ENCODE data around the gene FZD4.
"Not testable (repeated sequence)": the region's sequence is repeated elsewhere in the genome, so short reads cannot be mapped to it uniquely, and the experiment has no call there.

FZD4 gene

DNA sequence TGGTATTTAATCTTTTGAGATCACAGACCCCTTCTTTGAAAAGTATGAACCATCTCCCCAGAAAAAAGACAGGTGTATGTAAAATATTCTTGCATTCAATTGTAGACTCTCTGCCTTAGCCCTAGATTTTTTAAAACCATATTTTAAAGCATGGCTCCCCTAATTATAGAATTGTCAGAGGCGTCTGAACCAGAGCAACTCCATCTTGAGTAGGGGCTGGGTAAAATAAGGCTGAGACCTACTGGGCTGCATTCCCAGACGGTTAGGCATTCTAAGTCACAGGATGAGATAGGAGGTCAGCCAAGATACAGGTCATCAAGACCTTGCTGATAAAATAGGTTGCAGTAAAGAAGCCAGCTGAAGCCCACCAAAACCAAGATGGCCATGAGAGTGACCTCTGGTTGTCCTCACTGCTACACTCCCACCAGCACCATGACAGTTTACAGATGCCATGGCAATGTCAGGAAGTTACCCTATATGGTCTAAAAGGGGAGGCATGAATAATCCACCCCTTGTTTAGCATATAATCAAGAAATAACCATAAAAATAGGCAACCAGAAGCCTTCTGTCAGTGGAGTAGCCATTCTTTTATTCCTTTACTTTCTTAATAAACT is 17.9 kb downstream of the FZD4 start:
- not testable (repeated sequence) for DNase-seq

DNA sequence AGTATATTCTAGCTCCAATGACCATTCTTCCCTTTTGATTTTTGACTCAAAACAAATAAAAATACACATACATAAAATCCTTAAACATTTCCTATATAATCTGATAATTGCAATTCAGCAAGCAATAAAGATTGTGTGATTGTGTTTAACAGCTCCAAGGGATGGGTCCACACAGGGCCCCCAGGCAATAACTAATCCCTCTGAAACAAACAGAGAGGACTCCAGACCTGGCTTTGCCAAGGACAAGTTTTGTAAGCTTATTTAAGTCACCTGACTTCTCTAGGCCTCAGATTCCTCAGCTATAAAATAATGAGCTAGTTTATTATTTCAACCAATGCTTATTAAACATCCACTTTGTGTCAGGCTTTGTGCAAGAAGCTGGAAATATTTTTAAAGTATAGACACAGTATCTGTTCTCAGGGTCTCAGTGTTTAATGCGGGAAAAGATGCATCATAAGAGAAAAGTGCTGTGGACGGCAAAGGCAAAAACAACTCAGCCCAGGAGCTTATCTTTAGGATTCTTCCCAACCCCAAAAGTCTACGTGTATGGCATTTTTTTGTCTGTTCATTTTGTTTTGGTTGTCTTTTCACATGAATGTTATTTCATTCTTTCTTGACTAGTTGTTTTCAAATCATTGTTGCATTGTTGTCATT is 20.1 kb downstream of the FZD4 start:
- no peak for DNase-seq

DNA sequence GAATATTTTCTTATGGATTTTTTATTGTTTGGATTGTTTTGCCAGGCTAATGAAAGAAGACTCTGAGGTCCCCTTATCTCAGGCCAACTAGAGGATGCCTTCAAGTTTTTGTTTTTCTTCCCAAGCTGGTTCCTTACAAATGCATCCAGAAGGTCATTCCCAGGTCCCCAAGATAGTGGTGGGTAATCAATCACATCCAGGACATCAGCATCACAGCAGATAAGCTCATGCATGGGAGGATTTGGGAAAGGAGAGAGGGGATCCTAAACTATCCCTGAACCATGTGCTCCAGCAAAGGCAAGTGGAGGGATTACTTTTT is 20.7 kb downstream of the FZD4 start:
- no peak for DNase-seq

DNA sequence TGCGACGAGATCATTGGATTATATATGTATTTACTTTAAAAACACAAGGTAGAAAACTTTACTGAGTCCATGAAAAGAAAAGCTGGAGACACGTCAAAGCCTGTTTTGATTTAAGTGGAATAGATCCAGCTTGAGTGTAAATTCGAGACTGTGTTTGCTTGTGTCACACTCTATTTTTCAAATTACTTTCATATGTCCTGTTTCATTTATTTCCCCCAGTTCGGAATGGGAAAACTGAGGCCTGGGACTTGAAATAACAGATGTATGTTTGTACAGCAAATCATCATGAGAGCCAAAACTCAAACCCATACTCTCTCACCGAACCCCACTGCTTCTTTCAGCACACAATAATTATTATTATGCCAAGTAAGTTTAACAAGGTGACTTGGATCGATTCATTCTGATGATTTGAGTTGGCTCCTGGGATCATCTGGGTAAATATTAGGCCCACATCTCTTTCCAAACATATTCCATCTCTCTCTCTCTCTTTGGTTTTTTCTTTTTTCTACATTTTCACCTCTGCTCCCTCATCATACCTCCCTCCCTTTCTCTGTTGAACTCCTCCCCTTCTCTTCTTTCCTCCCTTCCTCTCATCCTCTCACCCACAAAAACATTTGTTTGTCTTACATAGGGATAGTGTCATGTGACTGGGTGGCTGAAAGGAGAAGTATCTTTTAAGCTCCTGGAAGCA is 21.2 kb downstream of the FZD4 start:
- no peak for DNase-seq

DNA sequence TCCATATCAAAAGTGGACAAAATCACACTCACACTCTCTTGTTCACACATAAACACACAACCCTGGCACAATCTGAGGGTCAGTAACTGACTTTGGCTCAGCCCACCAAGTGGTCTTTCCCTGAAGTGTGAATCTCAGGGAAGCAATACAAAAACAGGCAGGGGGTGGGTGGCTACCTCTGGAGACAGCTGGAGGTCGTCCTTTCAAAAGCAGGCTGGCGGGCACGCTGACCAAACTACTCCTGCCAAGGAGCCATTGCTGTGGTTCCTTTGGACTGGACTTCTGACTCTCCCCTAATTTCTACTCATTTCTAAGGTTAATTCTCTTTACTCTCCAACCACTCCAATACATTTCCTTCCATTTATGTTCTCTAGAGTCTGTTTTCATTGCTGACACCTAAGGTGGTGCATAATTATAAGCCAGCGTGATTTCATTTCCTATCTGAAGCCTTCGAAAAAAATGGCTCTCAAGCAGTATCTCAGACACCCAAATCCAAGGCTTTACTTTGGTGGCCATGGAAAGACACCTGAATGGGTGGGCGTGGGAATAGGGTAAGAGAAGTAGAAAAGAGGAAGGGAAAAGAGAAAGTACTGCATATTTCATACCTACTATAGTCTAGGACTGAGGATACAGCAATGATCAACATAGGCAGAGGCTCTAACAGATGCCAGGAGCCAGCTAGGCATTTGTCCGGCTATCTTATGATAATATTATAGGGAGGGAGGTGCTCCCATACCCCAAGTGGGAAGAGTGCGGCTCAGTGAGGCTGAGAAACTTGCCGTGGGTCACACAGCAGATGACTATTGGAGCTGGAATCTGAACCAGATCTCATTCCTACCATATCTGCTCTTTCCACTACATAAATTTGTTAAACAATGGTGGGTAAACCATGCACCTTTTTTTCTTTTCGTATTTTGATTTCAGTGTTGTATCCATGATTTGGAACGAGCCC is 22.0 kb downstream of the FZD4 start:
- no peak for DNase-seq

DNA sequence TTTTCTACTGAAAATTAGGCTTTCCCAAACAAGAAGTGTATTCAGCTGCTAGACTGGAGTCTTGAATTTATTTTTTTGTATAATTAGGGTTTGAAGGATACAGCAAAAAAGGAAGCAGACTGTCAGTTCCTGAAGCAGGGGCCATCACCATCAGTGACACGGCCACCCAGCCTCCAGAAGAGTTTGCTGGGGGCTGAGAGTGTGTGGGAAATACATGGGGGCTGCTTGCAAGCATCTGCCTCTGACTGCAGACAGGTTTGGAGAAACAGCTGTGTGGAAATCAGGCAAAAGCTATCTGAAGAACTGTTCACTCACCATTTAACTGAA is 23.0 kb downstream of the FZD4 start:
- DNase-seq = no peak

DNA sequence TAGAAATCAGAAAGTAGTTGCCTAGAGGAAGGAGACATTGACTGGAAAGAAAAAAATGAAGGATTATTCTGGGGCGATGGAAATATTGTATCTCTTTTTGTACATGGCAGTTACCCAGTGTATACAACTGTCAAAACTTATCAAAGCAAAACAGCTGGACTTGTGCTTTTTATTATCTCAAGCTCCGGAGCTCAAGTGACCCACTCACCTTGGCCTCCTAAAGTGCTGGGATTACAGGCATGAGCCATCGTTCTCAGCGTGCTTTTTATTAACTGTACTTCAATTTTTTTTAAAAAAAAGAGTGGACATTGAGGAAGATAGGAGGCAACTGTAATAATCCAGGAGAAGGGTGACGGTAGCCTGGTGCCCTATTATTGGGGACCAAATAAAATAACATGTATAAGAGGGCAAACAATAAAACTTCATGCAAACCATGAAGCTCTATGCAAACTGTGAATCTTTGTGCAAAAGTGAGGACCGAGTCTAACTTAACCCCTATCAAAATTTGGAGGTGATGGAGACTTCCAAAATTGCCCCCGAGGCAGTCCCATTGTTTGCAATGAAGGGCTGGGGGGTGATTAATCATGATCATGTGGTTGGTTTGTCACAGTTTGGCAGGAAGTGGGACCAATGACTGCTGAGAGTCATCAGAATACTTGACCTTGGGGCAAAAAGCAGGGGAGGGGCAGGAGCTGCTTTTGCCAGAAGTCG is 23.5 kb downstream of the FZD4 start:
- DNase-seq = no peak

DNA sequence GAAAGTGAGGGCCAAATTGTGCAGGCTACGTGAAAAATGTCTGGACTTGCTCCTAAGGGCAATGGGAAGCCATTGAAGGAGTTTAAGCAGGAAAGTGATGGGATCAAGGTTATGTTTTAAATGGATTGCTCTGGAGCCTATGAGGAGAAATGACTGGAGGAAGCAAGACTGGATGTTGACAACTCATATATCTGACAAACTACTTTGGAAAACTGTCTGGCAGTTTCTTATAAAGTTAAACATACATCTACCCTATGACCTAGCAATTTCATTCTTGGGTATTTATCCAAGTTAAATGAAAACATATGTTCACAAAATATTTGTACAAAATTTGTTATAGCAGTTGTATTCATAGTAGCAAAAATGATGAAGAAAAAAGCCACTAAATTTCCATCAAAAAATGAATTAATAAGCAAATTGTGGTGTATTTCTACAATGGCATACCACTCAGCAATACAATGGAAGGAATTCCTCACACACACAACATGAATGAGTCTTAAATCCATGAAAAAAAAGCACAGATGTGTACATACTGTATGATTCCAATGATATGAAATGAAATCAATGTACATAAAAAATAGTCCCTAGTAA is 24.1 kb downstream of the FZD4 start:
- no peak for DNase-seq

DNA sequence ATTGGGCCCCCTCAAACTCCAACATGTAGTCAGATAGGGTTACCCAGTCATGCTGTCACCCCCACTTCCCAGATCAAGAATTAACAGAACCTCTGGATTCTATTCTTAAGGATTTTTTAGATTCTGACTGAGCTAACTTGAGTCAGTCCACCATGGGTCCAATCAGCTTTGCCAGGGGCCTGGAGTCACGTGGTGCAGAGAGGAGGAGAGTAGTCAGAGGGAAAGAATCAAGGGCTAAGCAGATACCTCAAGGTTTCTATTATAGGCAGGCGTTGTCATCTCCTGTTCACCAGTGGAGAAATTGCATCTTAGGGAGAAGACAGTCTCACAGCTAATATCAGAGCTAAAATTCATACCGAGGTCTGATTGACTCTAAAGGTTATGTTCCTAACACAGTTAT is 28.2 kb downstream of the FZD4 start:
- DNase-seq = no peak

DNA sequence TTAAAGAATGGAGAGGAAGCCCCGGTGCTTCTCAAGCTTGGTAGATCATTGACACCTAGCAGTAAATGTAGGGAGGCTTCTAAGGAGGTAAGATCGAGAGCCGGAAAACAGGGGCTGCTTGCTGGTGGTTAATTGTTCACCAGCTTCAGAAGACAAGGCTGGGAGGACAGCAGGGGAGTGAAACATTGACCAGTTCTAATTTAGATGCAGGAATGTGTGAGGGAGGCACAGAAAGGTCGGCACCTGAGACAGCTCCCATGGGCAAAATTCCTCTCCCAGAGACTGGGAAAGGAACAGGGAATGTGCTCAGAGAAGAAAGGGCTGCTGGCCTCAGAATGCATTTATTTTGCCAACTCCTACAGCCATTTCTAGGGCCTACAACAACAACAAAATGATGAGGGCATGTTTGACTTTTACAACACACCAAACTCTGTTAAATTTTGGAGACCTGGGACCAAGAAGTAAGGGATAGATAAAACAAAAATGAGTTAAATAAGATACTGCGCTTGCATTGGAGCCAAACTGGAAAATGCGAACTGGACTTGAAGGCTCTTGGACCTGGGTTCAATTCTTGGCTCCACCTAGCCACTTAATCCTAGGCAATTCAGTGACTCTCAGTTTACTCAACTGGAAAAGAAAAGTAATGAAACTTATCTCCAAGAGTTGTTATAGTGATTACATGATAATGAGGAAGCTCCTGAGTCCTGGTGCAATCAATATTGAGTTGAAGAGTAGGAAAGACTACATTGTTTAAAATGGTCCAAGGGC is 31.0 kb downstream of the FZD4 start:
- DNase-seq = no peak

DNA sequence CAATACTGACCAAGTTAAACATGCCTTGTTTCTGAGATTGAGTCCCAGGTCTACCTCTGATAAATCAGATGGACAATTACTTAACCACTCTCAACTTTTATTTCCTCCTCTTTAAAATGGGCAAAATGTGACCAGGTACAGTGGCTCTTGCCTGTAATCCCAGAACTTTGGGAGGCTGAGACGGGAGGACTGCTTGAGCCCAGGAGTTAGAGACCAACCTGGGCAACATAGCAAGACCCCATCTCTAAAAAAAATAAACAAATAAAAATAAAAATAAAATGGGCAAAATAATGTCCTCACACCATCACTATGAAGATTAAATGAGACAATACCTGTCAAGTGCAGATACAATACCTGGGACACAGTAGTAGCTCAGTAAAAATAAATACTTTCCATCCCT is 33.0 kb downstream of the FZD4 start:
- no peak for DNase-seq

DNA sequence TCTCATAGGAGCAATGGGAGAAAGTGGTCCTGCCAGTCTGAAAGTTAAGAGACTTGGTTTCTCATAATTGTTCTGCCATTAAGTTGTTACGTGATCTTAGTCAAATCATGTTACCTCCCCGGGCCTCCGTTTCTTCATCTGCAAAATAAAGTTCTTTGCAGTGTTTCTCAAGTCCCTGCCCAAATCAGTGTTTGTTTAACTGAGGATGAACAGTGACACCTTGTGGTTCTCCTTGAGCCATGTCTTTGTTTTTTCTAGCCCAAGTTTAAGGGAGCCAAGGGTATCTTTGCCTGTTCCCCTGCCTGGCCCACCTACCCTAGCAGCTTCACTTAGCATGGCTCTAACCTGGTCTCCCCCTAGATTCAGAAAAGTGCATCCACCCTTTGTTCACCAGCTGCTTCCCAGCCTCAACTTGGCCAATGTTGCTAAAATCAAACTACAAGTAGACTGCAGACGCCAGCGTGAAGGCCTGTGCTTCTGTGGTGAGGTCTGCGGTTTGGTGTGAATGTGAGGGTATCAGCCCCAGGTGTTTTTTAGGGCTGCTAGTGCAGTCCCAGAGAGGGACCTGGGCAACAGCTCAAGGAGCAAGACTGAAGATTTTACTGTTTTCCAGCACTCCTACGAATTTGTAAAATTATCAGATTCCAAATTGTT is 35.5 kb downstream of the FZD4 start:
- DNase-seq = no peak

DNA sequence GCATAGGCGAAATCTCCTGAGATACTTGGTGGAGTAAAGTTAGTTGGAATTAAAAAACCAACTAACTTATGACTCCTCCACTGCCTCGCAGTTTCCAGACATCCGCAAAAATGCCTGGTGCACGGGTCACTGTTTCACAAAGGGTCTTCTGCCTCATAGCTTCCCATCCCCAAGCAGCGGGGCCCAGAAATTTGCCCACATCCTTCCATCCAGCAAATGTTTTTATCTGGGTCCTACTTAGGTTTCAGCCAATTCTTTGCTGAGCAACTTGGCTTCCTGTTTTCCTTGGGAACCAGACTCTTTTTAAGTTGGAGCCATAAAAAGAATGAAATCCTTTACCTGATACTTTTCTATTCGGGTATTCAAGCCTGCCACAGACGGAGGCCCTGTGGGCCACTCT is 36.2 kb downstream of the FZD4 start:
- no peak for DNase-seq

DNA sequence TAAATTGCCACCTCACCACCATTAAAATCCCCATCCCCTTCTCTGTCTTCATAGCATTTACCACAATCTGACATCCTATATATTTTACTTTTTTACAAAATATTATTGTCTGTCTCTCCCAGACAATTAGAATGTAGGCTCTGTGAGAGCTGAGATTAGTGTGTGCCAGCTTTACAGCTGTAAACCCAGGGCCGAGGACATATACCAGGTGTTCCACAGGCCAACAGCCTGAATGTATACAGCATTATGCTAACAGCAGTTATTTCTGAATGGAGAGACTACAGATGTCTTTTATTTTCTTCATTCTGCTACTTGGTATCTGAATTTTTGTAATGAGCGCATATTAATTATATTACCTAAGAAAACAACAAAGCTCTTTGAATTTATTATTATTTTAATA is 36.7 kb downstream of the FZD4 start:
- no peak for DNase-seq

DNA sequence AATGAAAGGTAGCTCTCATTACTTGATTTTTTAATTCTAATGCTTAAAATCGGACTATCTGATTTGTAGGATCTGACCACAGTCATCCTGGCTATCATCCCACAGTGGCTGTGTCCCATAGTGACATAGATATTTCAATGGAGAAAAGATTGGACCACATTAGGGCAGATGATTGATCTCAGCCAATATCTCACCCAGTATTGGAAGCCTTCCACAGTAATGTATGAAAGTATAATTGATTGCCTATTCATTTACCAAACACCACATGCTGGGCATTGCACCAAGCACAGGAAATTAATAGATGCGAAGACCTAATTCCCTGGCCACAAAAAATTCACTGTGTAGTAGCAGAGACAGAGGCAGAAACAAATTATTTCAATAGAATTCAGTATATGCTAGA is 37.6 kb downstream of the FZD4 start:
- no peak for DNase-seq

DNA sequence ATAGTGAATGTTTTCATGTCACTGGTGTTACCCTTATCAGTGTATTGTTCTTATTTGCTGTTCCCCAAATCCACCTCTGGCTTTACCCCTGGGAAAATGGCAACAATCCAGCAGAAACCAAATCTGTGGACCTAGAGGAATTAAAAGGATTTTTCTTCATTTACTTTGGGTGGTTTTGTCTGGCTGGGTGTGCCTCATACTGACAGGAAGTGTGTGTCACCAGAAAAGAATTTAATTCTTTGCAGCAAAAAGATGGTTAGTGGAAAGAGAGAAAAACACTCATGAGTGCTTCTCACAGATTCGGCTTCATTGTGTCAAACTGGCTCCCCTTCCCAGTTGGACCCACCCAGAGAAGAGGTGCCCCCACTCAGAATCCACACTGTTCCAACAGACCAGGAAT is 38.9 kb downstream of the FZD4 start:
- DNase-seq = no peak

DNA sequence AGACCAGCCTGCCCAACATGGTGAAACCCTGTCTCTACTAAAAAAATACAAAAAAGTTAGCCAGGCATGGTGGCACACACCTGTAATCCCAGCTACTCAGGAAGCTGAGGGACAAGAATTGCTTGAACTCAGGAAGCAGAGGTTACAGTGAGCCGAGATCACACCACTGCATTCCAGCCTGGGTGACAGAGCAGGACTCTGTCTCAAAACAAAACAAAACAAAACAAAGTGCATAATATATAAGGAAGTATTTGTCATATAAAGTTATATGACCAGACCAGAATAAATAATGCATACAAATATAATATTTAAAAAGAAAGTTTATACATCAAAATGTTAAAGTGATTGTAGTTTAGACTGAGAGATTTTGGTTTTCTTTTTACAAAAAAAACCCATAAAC is 39.3 kb downstream of the FZD4 start:
- DNase-seq = not testable (repeated sequence)

DNA sequence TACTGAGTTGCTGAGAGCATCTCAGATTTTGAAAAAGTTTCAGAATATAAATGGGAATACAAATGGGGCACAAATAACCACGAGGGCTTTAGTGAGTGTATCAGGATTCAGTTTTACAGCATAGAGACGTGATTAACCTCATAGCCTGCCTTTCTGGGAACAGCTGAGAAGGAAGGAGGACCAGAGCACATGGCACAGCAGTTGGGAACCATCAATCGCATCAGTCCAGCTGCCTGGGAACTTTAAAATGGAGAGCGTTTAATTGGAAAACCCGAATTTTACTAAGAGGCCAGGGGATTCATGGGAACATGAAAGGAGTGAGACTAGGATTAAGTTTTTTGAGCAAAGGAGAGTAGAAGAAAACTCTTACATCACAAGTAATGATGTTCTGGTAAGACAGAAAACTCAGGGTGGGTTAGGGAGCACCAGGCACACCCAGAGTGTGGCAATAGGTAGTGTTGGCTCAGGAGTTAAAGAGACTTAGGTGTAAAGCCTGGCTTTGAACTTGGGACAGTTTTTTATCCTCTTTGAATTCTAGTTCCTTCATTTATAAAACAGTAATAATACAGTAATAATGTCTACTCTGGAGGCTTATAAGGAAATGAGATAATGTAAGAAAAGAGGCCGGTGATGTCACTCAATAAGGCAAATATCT is 40.2 kb downstream of the FZD4 start:
- no peak for DNase-seq

DNA sequence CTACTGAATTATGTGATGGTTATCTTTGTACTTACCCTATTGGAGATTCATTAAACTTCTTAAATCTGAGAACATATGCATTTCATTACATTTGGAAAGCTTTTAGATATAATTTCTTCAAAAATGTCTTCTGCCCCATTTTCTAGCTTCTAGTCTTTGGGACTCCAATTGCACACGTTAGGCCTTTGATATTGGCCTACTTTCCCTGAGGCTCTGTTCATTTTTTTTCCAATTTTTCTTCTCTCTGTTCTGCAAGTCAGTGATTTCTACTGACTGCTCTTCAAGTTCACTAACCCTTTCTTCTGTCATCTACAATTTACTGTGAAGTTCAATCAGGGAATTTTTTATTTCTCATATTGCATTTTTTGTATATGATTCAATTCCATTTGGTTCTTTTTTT is 43.0 kb downstream of the FZD4 start:
- DNase-seq = no peak

DNA sequence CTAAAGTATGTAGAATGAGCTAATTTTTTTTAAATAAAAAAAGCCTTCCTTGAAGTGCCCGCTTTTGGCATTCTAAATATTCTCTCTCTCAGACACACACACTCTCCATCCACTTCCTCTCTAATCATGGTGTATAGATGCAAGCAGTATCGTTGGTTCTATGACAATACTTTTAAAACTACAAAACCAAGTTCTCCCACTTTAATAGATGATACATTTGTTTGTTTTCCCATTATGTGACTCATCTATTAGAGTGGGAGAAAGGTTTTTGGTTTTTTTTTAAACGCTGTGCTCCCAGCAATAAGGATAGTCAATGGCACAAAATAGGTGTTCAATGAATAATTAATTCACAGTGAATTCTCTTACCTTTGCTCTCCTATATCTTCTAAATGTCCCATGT is 44.6 kb downstream of the FZD4 start:
- no peak for DNase-seq

DNA sequence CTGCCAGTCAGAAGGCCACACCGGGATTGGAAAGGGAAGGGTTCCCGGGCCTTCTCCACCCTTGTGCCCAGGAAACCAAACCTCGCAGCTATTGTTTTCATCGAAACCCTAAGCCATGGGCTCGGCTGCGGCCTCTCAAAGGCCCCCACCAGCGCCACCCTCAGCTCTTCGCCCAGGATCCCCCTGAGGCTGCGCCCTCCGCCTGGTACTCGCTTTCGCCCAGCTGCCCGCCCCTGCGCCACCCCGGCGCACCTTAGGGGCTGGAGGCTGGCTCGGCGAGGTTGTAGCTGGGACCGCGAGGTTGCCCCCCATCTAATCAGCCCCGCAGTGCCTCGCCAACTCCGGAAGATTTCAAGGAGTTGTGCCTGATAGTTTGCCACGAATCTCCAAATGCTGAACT is 49.0 kb downstream of the FZD4 start:
- DNase-seq = no peak

Data from NCI-H2081 treated with DMSO at 0.1 percent for 48 hours (cell line).